DOHH2 (cell line): ENCODE measurements around the gene GKAP1.

Experiments
- H3F3A ChIP-seq: fragments of 200-600 bp; sonication (generic), shearing (Covaris generic); 2 replicates; pipeline ENCODE4 v1.6.0; 2016; ENCODE audit warnings: antibody characterized with exemption, mild to moderate bottlenecking; ENCODE audit not compliant: control insufficient read depth, insufficient read depth
- H3K27ac ChIP-seq: fragments of 200-600 bp; sonication (generic); 2 replicates; pipeline ENCODE4 v1.5.1; 2014; ENCODE audit warnings: low read depth, mild to moderate bottlenecking, low read length, moderate library complexity
- H3K27me3 ChIP-seq: fragments of 200-600 bp; sonication (generic); 2 replicates; pipeline ENCODE4 v1.6.1; 2014; ENCODE audit warnings: mild to moderate bottlenecking, low read length, mixed read lengths; ENCODE audit not compliant: control insufficient read depth
- H3K36me3 ChIP-seq: fragments of 200-600 bp; sonication (generic); 2 replicates; pipeline ENCODE4 v1.6.1; 2014; ENCODE audit warnings: mild to moderate bottlenecking, low read length, moderate library complexity, mixed read lengths; ENCODE audit not compliant: control insufficient read depth
- H3K4me1 ChIP-seq: fragments of 200-600 bp; sonication (generic); 2 replicates; pipeline ENCODE4 v1.6.1; 2014; ENCODE audit warnings: mild to moderate bottlenecking, low read length, mixed read lengths; ENCODE audit not compliant: control insufficient read depth
- H3K4me2 ChIP-seq: fragments of 200-600 bp; sonication (generic); 2 replicates; pipeline ENCODE4 v1.6.0; 2014; ENCODE audit warnings: mild to moderate bottlenecking, low read length, moderate library complexity
- H3K4me3 ChIP-seq: fragments of 200-600 bp; sonication (generic); 2 replicates; pipeline ENCODE4 v1.5.1; 2014; ENCODE audit warnings: mild to moderate bottlenecking, low read length, mixed read lengths
- H3K79me2 ChIP-seq: fragments of 200-600 bp; sonication (generic); 2 replicates; pipeline ENCODE4 v1.6.1; 2014; ENCODE audit warnings: mild to moderate bottlenecking, low read length, mixed read lengths; ENCODE audit not compliant: control insufficient read depth
- H3K9me2 ChIP-seq: fragments of 200-600 bp; sonication (generic); replicated peaks from 2 replicates; pipeline ENCODE4 v1.6.1; 2014; ENCODE audit warnings: mild to moderate bottlenecking, low read length, mixed read lengths; ENCODE audit not compliant: control insufficient read depth
- H3K9me3 ChIP-seq: fragments of 200-600 bp; sonication (generic); 2 replicates; pipeline ENCODE4 v1.6.1; 2014; ENCODE audit warnings: antibody characterized with exemption, low read length, mixed read lengths; ENCODE audit not compliant: control insufficient read depth, insufficient read depth
- H4K20me1 ChIP-seq: fragments of 200-600 bp; sonication (generic); 2 replicates; pipeline ENCODE4 v1.6.0; 2014; ENCODE audit warnings: low read depth, mild to moderate bottlenecking, antibody characterized with exemption, low read length, moderate library complexity; ENCODE audit not compliant: control insufficient read depth, insufficient read depth
- EZH2phosphoT487 ChIP-seq: fragments of 200-600 bp; sonication (generic); IDR thresholded peaks from 2 replicates; pipeline ENCODE4 v1.6.1; 2017; ENCODE audit warnings: borderline replicate concordance, mild to moderate bottlenecking, antibody characterized with exemption, low read length, moderate library complexity, mixed read lengths
- TF ChIP-seq, protein P1 (sequence below): fragments of 200-600 bp; sonication (generic); IDR thresholded peaks from one replicate; pipeline ENCODE4 v1.5.1; 2014; ENCODE audit warnings: antibody characterized with exemption, mild to moderate bottlenecking, low read depth, low read length; ENCODE audit not compliant: poor library complexity, severe bottlenecking

GKAP1 gene

GRCh38 chr9:83724436-83724835 lies 93.1 kb downstream of the GKAP1 start:
- H3K4me3 ChIP-seq: no peak overlapping the region
- H4K20me1 ChIP-seq: no peaks in the 10 kb centered on the region
- no peaks in the 10 kb centered on the region for H3F3A ChIP-seq
- no peak overlapping the region for H3K4me2 ChIP-seq
- TF ChIP-seq, protein P1, sequence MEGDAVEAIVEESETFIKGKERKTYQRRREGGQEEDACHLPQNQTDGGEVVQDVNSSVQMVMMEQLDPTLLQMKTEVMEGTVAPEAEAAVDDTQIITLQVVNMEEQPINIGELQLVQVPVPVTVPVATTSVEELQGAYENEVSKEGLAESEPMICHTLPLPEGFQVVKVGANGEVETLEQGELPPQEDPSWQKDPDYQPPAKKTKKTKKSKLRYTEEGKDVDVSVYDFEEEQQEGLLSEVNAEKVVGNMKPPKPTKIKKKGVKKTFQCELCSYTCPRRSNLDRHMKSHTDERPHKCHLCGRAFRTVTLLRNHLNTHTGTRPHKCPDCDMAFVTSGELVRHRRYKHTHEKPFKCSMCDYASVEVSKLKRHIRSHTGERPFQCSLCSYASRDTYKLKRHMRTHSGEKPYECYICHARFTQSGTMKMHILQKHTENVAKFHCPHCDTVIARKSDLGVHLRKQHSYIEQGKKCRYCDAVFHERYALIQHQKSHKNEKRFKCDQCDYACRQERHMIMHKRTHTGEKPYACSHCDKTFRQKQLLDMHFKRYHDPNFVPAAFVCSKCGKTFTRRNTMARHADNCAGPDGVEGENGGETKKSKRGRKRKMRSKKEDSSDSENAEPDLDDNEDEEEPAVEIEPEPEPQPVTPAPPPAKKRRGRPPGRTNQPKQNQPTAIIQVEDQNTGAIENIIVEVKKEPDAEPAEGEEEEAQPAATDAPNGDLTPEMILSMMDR: no peak
- no peak for TF ChIP-seq EZH2phosphoT487
- H3K36me3 ChIP-seq: no peaks in the 10 kb centered on the region
- H3K9me3 ChIP-seq: no peaks in the 10 kb centered on the region
- 0 out of 2 replicates have a peak, but pooled peaks cover 5% of the 10 kb centered on the region for H3K27me3 ChIP-seq
- no peaks in the 10 kb centered on the region for H3K9me2 ChIP-seq
- H3K79me2 ChIP-seq: no peaks in the 10 kb centered on the region
- H3K27ac ChIP-seq: no peak overlapping the region
- peaks cover under 1% of the 10 kb centered on the region for H3K4me1 ChIP-seq

DNA sequence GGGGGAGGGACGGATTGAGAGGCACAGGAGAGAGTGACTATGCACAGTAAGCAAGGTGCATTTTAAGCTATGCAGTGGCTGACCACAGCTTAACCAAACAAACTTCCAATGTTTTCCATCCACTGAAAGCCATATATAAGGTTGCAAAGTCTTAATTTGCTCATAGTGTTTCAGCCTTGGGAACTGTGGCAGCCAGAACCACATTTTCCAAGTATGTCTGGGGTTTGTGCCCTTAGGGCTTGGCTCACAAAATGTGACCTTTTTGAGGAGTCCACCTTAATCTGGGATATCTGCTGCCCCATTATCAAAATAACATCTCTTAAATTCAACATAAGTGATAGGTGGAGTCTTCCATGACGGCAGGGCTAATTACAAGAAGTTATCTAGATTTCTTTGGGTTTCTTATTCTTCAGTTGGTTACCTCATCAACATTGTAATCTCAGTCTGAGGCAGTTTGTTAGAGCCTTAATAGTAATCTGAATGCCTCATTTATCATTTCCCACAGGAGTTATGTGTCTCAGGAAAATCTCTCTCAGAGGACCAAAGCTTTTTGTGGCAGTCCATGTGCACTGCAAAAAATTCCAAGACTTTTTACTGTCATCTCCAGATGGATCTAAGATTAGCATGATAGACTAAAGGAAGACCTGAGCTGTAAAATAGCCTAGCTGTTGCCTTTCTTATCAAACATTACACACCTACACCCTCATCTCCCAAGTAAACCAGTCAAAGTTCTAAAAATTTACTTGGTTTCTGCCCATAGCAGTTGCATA lies 94.7 kb downstream of the GKAP1 start:
- H3K4me3 ChIP-seq: no peak overlapping the region
- no peaks in the 10 kb centered on the region for H3K9me2 ChIP-seq
- no peaks in the 10 kb centered on the region for H3K79me2 ChIP-seq
- H3K36me3 ChIP-seq: no peaks in the 10 kb centered on the region
- no peak overlapping the region for H3K4me2 ChIP-seq
- no peak for TF ChIP-seq EZH2phosphoT487
- H3F3A ChIP-seq: no peaks in the 10 kb centered on the region
- H3K27me3 ChIP-seq: 0 out of 2 replicates have a peak, but pooled peaks cover 5% of the 10 kb centered on the region
- H3K27ac ChIP-seq: no peak overlapping the region
- no peaks in the 10 kb centered on the region for H3K9me3 ChIP-seq
- no peaks in the 10 kb centered on the region for H3K4me1 ChIP-seq
- no peaks in the 10 kb centered on the region for H4K20me1 ChIP-seq

GRCh38 chr9:83721509-83721908 lies 96.1 kb downstream of the GKAP1 start:
- no peak overlapping the region for H3K4me3 ChIP-seq
- no peaks in the 10 kb centered on the region for H4K20me1 ChIP-seq
- no peaks in the 10 kb centered on the region for H3K79me2 ChIP-seq
- no peaks in the 10 kb centered on the region for H3F3A ChIP-seq
- H3K4me1 ChIP-seq: no peaks in the 10 kb centered on the region
- no peak overlapping the region for H3K27ac ChIP-seq
- H3K9me2 ChIP-seq: no peaks in the 10 kb centered on the region
- no peaks in the 10 kb centered on the region for H3K9me3 ChIP-seq
- no peaks in the 10 kb centered on the region for H3K36me3 ChIP-seq
- H3K4me2 ChIP-seq: no peak overlapping the region
- TF ChIP-seq, protein P1: no peak
- no peak for TF ChIP-seq EZH2phosphoT487
- H3K27me3 ChIP-seq: 0 out of 2 replicates have a peak, but pooled peaks cover 5% of the 10 kb centered on the region

- no peaks in the 10 kb centered on the region for H3K36me3 ChIP-seq
These were observed 101.8 kb downstream of the GKAP1 start for GRCh38 chr9:83715794-83716193.

More at GRCh38 chr9:83715794-83716193, 101.8 kb downstream of the GKAP1 start:
- no peaks in the 10 kb centered on the region for H4K20me1 ChIP-seq
- H3F3A ChIP-seq: no peaks in the 10 kb centered on the region
- H3K9me2 ChIP-seq: no peaks in the 10 kb centered on the region
- H3K79me2 ChIP-seq: no peaks in the 10 kb centered on the region
- H3K27ac ChIP-seq: no peak overlapping the region
- H3K4me1 ChIP-seq: peaks cover 14% of the 10 kb centered on the region
- H3K9me3 ChIP-seq: no peaks in the 10 kb centered on the region
- H3K4me3 ChIP-seq: no peak overlapping the region
- H3K27me3 ChIP-seq: no peaks in the 10 kb centered on the region
- H3K4me2 ChIP-seq: no peak overlapping the region
- TF ChIP-seq, protein P1: no peak
- TF ChIP-seq EZH2phosphoT487: no peak
